ENCODE results near the gene RAB7B.

The RAB7B gene

DNA sequence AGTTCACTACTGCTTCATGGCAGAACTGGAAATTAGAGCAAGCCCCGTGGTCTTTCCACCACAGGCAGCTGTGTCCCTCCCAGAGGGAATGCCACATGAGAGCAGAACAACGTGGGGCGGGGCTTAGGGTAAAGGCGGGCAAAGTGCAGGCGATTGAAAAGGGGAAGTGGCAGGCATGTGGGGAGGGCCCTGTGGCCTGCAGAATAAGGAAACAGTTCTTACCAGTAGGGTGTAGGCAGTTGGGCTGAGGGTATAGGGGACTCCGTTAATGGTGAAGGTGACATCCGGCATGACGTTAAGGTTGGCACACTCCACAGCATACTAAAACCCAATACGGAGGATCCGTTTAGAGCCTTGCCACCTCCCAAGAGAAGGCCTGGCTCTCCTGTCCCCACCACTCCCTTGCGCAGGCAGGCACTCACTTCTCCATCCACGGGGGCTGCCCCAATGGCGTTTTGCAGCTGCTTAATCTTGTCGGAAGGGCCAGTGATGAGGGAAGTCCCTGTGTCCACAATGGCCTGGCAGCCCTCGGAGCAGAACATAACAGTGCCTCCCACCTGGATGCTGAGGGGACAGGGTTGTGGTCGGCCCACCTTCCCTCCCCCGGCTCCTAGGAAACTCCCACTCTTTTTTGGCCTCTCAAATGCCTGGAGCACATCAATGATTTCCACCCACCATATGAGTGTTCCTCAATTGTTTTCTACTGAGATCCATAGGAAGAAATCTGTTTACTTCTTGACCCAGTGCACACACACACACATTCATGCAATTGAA is 9.1 kb upstream of the RAB7B start:
- TF ChIP-seq CTCF (IDR thresholded peaks at IDR 0.05; ENCODE audit: borderline replicate concordance, insufficient read depth, low read depth, low read length): no peak
- no peak overlapping the region for H3K4me3 ChIP-seq (ENCODE audit: low read depth, low read length)

DNA sequence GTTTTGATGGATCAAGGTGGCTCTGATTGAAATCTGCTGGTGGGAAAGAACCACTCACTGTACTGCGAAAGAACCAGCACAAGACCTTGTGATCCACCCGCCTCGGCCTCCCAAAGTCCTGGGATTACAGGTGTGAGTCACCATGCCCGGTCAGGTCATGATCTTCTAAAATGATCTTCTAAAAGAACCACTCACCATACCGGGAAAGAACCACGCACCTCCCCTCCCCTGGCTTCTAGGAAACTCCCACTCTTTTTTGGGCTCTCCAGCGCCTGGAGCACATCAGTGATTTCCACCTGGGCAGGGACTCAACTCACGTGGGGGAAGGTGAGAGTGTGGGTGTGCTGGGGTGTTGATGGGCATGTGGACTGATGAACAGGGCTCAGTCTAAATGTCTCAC is 7.9 kb upstream of the RAB7B start:
- TF ChIP-seq CTCF (IDR thresholded peaks at IDR 0.05; ENCODE audit: borderline replicate concordance, insufficient read depth, low read depth, low read length): no peak
- H3K4me3 ChIP-seq (ENCODE audit: low read depth, low read length): no peak overlapping the region

DNA sequence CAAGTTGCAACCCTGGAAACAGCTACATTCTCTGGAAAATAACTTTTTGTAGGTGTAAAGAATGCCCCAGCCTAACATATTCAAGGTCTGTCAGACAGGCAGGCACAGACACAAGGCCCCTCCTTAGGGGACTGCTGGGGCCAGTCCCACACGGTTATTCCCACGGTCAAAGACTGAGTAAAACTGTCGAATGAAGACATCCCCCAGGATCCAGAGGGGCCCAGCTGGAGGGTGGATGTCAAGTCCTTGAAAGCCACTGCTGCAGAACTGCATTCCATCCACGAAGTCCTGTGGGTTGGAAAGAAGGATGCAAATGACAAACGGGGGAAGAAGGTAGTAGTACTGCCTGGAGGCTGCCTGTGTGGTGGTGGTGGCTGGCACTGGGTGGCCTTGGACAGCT is 6.9 kb upstream of the RAB7B start:
- TF ChIP-seq CTCF (IDR thresholded peaks at IDR 0.05; ENCODE audit: borderline replicate concordance, insufficient read depth, low read depth, low read length): no peak
- no peak overlapping the region for H3K4me3 ChIP-seq (ENCODE audit: low read depth, low read length)

DNA sequence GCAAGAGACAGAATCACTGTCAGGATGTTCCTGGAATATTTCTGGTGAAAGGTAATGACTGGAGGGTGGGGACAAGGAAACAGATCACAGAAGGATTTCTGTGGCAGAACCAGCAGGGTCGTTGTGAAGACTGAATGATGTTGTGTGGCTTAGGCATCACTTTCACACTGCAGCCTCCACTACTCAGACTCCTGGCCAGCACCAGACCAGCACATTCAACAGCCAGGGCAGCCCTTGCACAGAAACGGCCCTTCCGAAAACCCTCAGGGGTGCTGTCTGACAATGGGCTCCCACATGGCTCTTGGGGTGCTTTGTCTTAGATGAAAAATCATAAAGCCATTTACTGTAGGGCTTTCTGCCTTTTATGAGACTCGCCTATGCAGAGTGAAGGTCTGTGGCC is 3.8 kb upstream of the RAB7B start:
- TF ChIP-seq CTCF (IDR thresholded peaks at IDR 0.05; ENCODE audit: borderline replicate concordance, insufficient read depth, low read depth, low read length): no peak
- no peak overlapping the region for H3K4me3 ChIP-seq (ENCODE audit: low read depth, low read length)

DNA sequence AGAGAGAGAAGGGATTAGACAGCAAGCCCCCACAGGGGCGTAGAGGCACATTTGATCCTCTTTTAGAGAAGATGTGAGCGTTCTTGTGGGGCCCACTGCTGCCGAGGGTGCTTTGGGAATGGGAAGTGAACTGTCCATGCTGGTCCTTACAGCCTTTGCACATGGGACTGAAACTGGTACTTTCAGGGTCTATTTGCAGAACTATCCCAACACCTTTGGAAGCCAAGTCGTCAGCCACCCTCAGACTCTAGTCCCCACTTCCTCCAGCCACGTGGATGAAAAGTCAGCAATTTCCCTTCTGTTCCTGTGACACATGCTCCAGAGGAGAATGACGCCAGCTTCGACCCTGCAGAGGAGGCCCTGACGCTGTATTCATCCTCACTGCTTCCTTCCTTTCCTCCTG is 2.6 kb upstream of the RAB7B start:
- no peak overlapping the region for H3K4me3 ChIP-seq (ENCODE audit: low read depth, low read length)
- no peak for TF ChIP-seq CTCF (IDR thresholded peaks at IDR 0.05; ENCODE audit: borderline replicate concordance, insufficient read depth, low read depth, low read length)

DNA sequence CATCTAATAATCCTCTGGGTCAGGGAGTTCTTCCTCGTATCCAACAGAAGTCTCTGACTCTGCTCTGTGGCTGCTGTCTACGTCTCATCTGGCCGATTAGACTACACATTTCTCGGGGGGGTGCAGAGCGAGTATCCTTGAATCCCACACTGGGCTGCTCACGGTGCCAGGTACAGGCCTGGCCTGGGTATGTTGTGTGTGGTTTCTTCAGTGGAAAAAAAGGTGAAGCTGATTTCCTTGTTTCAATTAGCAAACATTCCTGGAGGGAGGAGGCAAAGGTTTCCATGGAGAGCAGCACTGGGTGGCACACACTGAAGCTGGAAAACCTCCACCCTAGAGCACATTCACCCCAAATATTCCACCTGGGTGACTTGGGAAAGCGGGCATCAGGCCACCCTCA is 2.0 kb upstream of the RAB7B start:
- no peak for TF ChIP-seq CTCF (IDR thresholded peaks at IDR 0.05; ENCODE audit: borderline replicate concordance, insufficient read depth, low read depth, low read length)
- no peak overlapping the region for H3K4me3 ChIP-seq (ENCODE audit: low read depth, low read length)

DNA sequence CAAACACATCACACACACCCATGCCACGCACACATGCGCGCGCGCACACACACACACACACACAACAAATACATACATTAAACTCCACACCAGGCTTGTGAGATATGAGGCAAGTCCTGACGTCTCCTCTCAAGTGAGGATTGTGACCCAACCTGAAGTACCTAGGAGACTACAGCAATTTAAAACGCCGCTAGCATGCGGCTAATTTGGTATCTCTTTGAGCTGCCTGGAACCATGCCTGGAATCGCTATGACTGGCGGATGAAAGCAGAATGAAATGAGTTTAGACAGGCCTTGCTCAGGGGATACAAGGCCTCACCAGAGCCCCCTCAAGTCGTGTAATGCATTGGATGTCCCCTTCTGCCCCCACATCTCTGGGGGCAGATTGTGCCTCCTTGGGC is 1.6 kb upstream of the RAB7B start:
- H3K4me3 ChIP-seq (ENCODE audit: low read depth, low read length): no peak overlapping the region
- no peak for TF ChIP-seq CTCF (IDR thresholded peaks at IDR 0.05; ENCODE audit: borderline replicate concordance, insufficient read depth, low read depth, low read length)
